Cerebellar cortex (tissue), 1 donor: ENCODE results near the gene KCNH8.
"Not testable (repeated sequence)": the region's sequence is repeated elsewhere in the genome, so short reads cannot be mapped to it uniquely, and the experiment has no call there.

Experiments
- DNase-seq: peaks from one replicate; pipeline ENCODE4 v3.0.0-alpha.2; 2015; ENCODE audit warnings: low spot score

Gene KCNH8

GRCh38 chr3:19147905-19148767 lies at the start of gene KCNH8:
Gene KCNH8, plus strand, starts transcription at chr3:19148510. Its CDS starts 210 bp downstream, at chr3:19148720.
- no peak for DNase-seq

- not testable (repeated sequence) for DNase-seq
These were observed 45.5 kb upstream of the KCNH8 start for GRCh38 chr3:19102654-19103290.

GRCh38 chr3:19103510-19103909 lies 44.8 kb upstream of the KCNH8 start:
- DNase-seq: no peak

- no peak for DNase-seq
These were observed 43.9 kb upstream of the KCNH8 start for GRCh38 chr3:19104459-19104858.

- DNase-seq: no peak
These were observed 42.5 kb upstream of the KCNH8 start for GRCh38 chr3:19105826-19106225.

- DNase-seq: no peak
These were observed 42.0 kb upstream of the KCNH8 start for GRCh38 chr3:19106307-19106706.

GRCh38 chr3:19107719-19108118 lies 40.6 kb upstream of the KCNH8 start:
- no peak for DNase-seq

- DNase-seq: no peak
These were observed 37.9 kb upstream of the KCNH8 start for GRCh38 chr3:19110335-19110895.

- no peak for DNase-seq
These were observed 33.8 kb upstream of the KCNH8 start for GRCh38 chr3:19114461-19114860.

- DNase-seq: no peak
These were observed 32.1 kb upstream of the KCNH8 start for GRCh38 chr3:19116239-19116638.

- DNase-seq: no peak
These were observed 23.6 kb upstream of the KCNH8 start for GRCh38 chr3:19124752-19125151.

GRCh38 chr3:19139863-19140262 lies 8.4 kb upstream of the KCNH8 start:
- no peak for DNase-seq

GRCh38 chr3:19146685-19147650 lies 1.3 kb upstream of the KCNH8 start:
- peak; percentile 14 for DNase-seq

GRCh38 chr3:19148768-19149091 lies 420 bp downstream of the KCNH8 start:
- no peak for DNase-seq

GRCh38 chr3:19149368-19149767 lies 1.1 kb downstream of the KCNH8 start:
- DNase-seq: no peak

- DNase-seq: no peak
These were observed 2.9 kb downstream of the KCNH8 start for GRCh38 chr3:19151171-19151570.

GRCh38 chr3:19154693-19155250 lies 6.5 kb downstream of the KCNH8 start:
- DNase-seq: no peak

GRCh38 chr3:19155375-19155774 lies 7.1 kb downstream of the KCNH8 start:
- no peak for DNase-seq

GRCh38 chr3:19159966-19160635 lies 11.8 kb downstream of the KCNH8 start:
- no peak for DNase-seq

- no peak for DNase-seq
These were observed 17.3 kb downstream of the KCNH8 start for GRCh38 chr3:19165654-19166053.

- DNase-seq: no peak
These were observed 23.5 kb downstream of the KCNH8 start for GRCh38 chr3:19171794-19172193.
